Common myeloid progenitor, CD34-positive (primary cell): ENCODE results near the gene SLC6A9. TPM values are rescaled to one million over a fixed set of nuclear protein-coding genes. Genes with fewer than 3 reads are reported as not detected.

Experiments
- CTCF ChIA-PET: fragments of 350-600 bp; sonication (Branson Sonifier 250); formaldehyde crosslinking; loops from one replicate; lab custom pipeline; 2021; ENCODE audit warnings: antibody characterized with exemption; lab: Charles Lee
- POLR2A ChIA-PET: fragments of 350-600 bp; sonication (Branson Sonifier 250); formaldehyde crosslinking; loops from one replicate; lab custom pipeline; 2021; ENCODE audit warnings: antibody characterized with exemption; lab: Charles Lee
- DNase-seq, 3 donors: peaks; one replicate each; pipeline versions ENCODE4 v3.0.0 to v3.0.0-alpha.2; 2013
- H3K27ac ChIP-seq, 2 experiments: 1 replicate in 1 of 2; 2 replicates in 1 of 2; pipeline ENCODE4 v1.7.0; 2013; ENCODE audit warnings: inconsistent platforms in 2 of 2, low read length in 2 of 2, mild to moderate bottlenecking in 2 of 2, low read depth in 1 of 2, moderate library complexity in 1 of 2; ENCODE audit not compliant: severe bottlenecking in 2 of 2, insufficient read depth in 1 of 2, poor library complexity in 1 of 2
- H3K27me3 ChIP-seq, 5 experiments: replicated peaks in 2 of 5; 1 replicate in 3 of 5; 2 replicates in 2 of 5; pipeline versions ENCODE4 v1.6.1 to v1.7.0; 2013; ENCODE audit warnings: low read length in 4 of 5, mild to moderate bottlenecking in 2 of 5, moderate library complexity in 2 of 5, inconsistent platforms in 1 of 5; ENCODE audit not compliant: insufficient read depth in 5 of 5, control insufficient read depth in 4 of 5
- H3K36me3 ChIP-seq, 4 experiments: 1 replicate in 2 of 4; 2 replicates in 2 of 4; pipeline versions ENCODE4 v1.6.1 to v1.7.0; 2013; ENCODE audit warnings: low read length in 3 of 4, control low read depth in 1 of 4, mild to moderate bottlenecking in 1 of 4; ENCODE audit not compliant: control insufficient read depth in 4 of 4, insufficient read depth in 4 of 4
- H3K4me1 ChIP-seq, 4 experiments: 1 replicate in 3 of 4; 2 replicates in 1 of 4; pipeline versions ENCODE4 v1.6.1 to v1.7.1; 2013; ENCODE audit warnings: low read length in 3 of 4, mild to moderate bottlenecking in 3 of 4, control low read depth in 1 of 4, inconsistent platforms in 1 of 4, moderate library complexity in 1 of 4; ENCODE audit not compliant: control insufficient read depth in 4 of 4, insufficient read depth in 4 of 4; ENCODE audit errors: control extremely low read depth in 1 of 4
- H3K4me3 ChIP-seq, 7 experiments: 1 replicate in 4 of 7; 2 replicates in 3 of 7; pipeline versions ENCODE4 v1.5.1 to v1.7.0; 2013; ENCODE audit warnings: mild to moderate bottlenecking in 7 of 7, low read length in 6 of 7, moderate library complexity in 6 of 7, inconsistent platforms in 2 of 7, low read depth in 2 of 7, control low read depth in 1 of 7; ENCODE audit not compliant: insufficient read depth in 4 of 7, control insufficient read depth in 1 of 7; ENCODE audit errors: extremely low read depth in 1 of 7
- H3K9me3 ChIP-seq, 5 experiments: 1 replicate in 4 of 5; 2 replicates in 1 of 5; pipeline versions ENCODE4 v1.6.1 to v1.7.1; 2013; ENCODE audit warnings: low read length in 4 of 5, mild to moderate bottlenecking in 2 of 5, inconsistent platforms in 1 of 5, low read depth in 1 of 5, moderate library complexity in 1 of 5; ENCODE audit not compliant: control insufficient read depth in 4 of 5, insufficient read depth in 2 of 5; ENCODE audit errors: control extremely low read depth in 1 of 5
- WGBS: methylation state at CpG from one replicate; pipeline ENCODE4 v1.1.5; 2013; ENCODE audit not compliant: insufficient coverage; 5-methylcytosine and 5-hydroxymethylcytosine counted together
- polyA plus RNA-seq: library from polyadenylated mRNA; unstranded; fragments of 120-200 nt; gene quantifications from one replicate; pipeline ENCODE4 v1.2.1, GENCODE V29; 2013

Gene SLC6A9
- 0.34 TPM for polyA plus RNA-seq

- ChIA-PET POLR2A (no interaction called here), CTCF (interaction anchor here (1.0 to 2.2 kb wide), 8 partner anchors 9 to 27 kb away, joined by 3 to 11 read pairs (median 4); no protein-coding TSS in a partner anchor)
- H3K36me3 ChIP-seq = no peaks in the 10 kb centered on the region
- peaks cover 0 to 40% (median 24%) of the 10 kb centered on the region in 4 experiments for H3K4me1 ChIP-seq
- peak within 1 kb of the TSS in 1 of 2 experiments; percentile 75 for H3K27ac ChIP-seq
- peak in 1 of 3 donors; percentile 21 for DNase-seq
- H3K4me3 ChIP-seq = peak within 1 kb of the TSS; percentile 69 to 93 (median 77)
- 36% methylated on average over 20 of the region's 40 CpGs for WGBS
- H3K9me3 ChIP-seq = no peaks in the 10 kb centered on the region
- peaks cover 0 to 9% (median 0%) of the 10 kb centered on the region in 5 experiments for H3K27me3 ChIP-seq
Measured at GRCh38 chr1:44031252-44032169, at the start of gene SLC6A9. Gene SLC6A9 (minus strand): TSS chr1:44031462. CDS start chr1:44024277, 7,185 bp downstream.

- no peaks in the 10 kb centered on the region for H3K36me3 ChIP-seq
- H3K27ac ChIP-seq = no peak overlapping the region
- H3K9me3 ChIP-seq = no peaks in the 10 kb centered on the region
- CTCF ChIA-PET = no interaction called here
- H3K27me3 ChIP-seq = no peaks in the 10 kb centered on the region
- no peak overlapping the region for H3K4me3 ChIP-seq
- DNase-seq = no peak
- POLR2A ChIA-PET = no interaction called here
- 93% methylated on average over 1 of the region's 4 CpGs for WGBS
- peaks cover 0 to 10% (median under 1%) of the 10 kb centered on the region in 4 experiments for H3K4me1 ChIP-seq
Measured at GRCh38 chr1:44079566-44079965, 48.3 kb upstream of the SLC6A9 start.

GRCh38 chr1:44078104-44078503 is 46.8 kb upstream of the SLC6A9 start:
- no peak for DNase-seq
- H3K36me3 ChIP-seq = no peaks in the 10 kb centered on the region
- CTCF ChIA-PET = interaction anchor here (0.7 kb wide), 1 partner anchor 158 kb away, joined by 3 read pairs; no protein-coding TSS in a partner anchor
- H3K27me3 ChIP-seq = no peaks in the 10 kb centered on the region
- H3K9me3 ChIP-seq = no peaks in the 10 kb centered on the region
- H3K4me3 ChIP-seq = no peak overlapping the region
- H3K27ac ChIP-seq = no peak overlapping the region
- POLR2A ChIA-PET = no interaction called here
- H3K4me1 ChIP-seq = peaks cover 0 to 21% (median 6%) of the 10 kb centered on the region in 4 experiments
- 0% methylated on average over 1 of the region's 2 CpGs for WGBS

DNA sequence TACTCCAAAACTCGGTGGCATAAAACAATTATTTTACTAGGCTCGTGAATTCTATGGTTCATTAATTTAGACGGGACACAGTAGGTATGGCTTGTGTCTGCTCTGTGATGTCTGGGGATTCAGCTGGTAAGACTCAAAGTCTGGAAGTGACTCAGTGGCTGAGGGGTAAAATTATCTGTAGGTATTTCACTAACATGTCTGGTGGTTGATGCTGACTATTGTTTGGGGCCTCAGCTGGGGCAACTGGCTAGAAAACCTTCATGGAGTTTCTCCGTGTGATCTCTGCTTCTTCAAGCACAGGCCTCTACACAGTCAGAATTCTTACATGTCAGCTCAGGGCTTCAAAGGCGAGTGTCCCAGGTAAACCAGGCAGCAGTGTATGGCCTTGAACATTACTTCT is 46.2 kb upstream of the SLC6A9 start:
- H3K4me1 ChIP-seq = peaks cover 0 to 24% (median 6%) of the 10 kb centered on the region in 4 experiments
- no peaks in the 10 kb centered on the region for H3K27me3 ChIP-seq
- no peaks in the 10 kb centered on the region for H3K36me3 ChIP-seq
- ChIA-PET CTCF (no interaction called here), POLR2A (no interaction called here)
- H3K27ac ChIP-seq = no peak overlapping the region
- H3K9me3 ChIP-seq = no peaks in the 10 kb centered on the region
- WGBS = 93% methylated on average over 2 of the region's 5 CpGs
- H3K4me3 ChIP-seq = no peak overlapping the region
- DNase-seq = no peak

DNA sequence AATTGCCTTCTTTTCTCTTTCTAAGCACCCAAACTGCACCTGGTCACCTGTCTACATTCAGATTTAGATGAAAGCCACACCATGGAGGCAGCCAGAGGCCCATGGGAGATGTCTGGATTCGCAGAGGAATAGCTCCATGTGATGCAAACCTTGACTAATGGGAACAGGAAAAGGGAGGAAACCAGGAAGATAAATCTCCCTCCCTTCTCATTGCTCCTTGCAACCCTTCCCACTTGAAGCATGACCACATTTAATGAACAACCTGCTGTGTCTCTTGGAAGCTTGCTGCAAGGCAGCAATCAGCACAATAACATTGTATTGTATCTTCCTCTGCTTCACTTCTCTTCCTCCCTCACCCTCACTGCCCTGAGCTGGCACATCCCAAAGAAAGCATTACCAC is 44.8 kb upstream of the SLC6A9 start:
- Histone ChIP-seq H3K4me3 (no peak overlapping the region), H3K36me3 (no peaks in the 10 kb centered on the region), H3K27ac (no peak overlapping the region), H3K4me1 (peaks cover 0 to 29% (median 9%) of the 10 kb centered on the region in 4 experiments), H3K9me3 (no peaks in the 10 kb centered on the region), H3K27me3 (no peaks in the 10 kb centered on the region)
- no CpG with 5 or more reads among the region's 1 CpG for WGBS
- DNase-seq = no peak
- CTCF ChIA-PET = interaction anchor here (0.6 to 1.0 kb wide), 2 partner anchors 18 to 88 kb away, joined by 3 read pairs; no protein-coding TSS in a partner anchor
- POLR2A ChIA-PET = no interaction called here

DNA sequence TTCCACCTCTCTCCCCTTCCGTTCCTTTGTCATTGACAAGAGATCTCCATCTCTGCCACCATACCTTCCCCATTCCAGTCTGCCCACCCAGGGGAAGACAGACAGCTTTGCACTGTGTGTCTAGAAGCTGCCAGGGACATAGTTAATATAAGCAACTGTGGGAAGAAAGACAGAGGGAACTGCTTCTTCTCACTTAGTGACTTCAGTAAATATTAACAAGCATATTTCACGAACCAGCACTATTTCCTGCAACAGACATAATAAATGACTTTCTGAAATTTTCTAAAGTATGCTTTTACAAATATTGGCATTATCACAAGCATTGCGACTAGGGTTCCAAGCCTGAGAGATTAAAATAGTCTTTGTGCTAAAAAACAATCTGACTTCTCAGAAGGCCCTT is 43.2 kb upstream of the SLC6A9 start:
- 71% methylated on average over 1 of the region's 3 CpGs for WGBS
- ChIA-PET POLR2A (no interaction called here), CTCF (interaction anchor here (1.1 kb wide), 1 partner anchor 10 kb away, joined by 3 read pairs; no protein-coding TSS in a partner anchor)
- DNase-seq = no peak
- Histone ChIP-seq H3K27me3 (no peaks in the 10 kb centered on the region), H3K9me3 (peaks cover 0 to 2% (median 0%) of the 10 kb centered on the region in 5 experiments), H3K27ac (no peak overlapping the region), H3K4me3 (no peak overlapping the region), H3K4me1 (peaks cover 0 to 34% (median 12%) of the 10 kb centered on the region in 4 experiments), H3K36me3 (no peaks in the 10 kb centered on the region)

DNA sequence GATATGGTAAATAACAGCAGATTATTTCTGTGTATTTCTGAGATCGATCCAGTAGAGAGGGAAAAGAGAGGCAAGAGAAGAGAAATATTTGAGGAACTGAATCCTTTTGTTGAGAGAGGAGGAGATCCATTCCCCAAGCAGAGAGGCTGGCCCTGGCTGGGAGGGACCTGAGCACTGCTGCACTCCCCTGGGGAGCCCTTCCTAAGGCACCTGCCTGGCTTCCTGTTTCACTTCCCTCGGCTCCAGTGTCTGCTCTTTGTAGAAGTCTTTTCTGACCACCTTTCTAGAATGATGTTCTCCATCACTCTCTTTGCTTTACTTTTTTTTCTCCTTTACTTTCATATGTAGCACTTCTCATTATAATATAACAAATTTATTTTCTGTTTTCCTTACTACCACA is 42.3 kb upstream of the SLC6A9 start:
- Histone ChIP-seq H3K36me3 (no peaks in the 10 kb centered on the region), H3K27me3 (no peaks in the 10 kb centered on the region), H3K4me3 (no peak overlapping the region), H3K4me1 (peaks cover 0 to 40% (median 21%) of the 10 kb centered on the region in 4 experiments), H3K27ac (no peak overlapping the region), H3K9me3 (peaks cover 0 to 2% (median 0%) of the 10 kb centered on the region in 5 experiments)
- DNase-seq = peak in 1 of 3 donors; percentile 8
- ChIA-PET CTCF (interaction anchor here (1.8 kb wide), 1 partner anchor 15 kb away, joined by 5 read pairs; no protein-coding TSS in a partner anchor), POLR2A (no interaction called here)
- WGBS = 29% methylated on average over 2 of the region's 2 CpGs
